GM23248 (cell line): Measurements from ENCODE around the gene GTPBP10.

ENCODE experiments used
- EZH2 ChIP-seq: fragments of 200-600 bp; sonication (generic); IDR thresholded peaks from 2 replicates; pipeline ENCODE4 v1.6.1; 2018; ENCODE audit warnings: antibody characterized with exemption, mild to moderate bottlenecking; ENCODE audit not compliant: insufficient read depth, poor library complexity, severe bottlenecking
- EZH2phosphoT487 ChIP-seq: fragments of 200-600 bp; sonication (generic); IDR thresholded peaks from 2 replicates; pipeline ENCODE4 v1.6.1; 2018; ENCODE audit warnings: antibody characterized with exemption, moderate library complexity, mild to moderate bottlenecking, low read depth; ENCODE audit not compliant: insufficient read depth

DNA sequence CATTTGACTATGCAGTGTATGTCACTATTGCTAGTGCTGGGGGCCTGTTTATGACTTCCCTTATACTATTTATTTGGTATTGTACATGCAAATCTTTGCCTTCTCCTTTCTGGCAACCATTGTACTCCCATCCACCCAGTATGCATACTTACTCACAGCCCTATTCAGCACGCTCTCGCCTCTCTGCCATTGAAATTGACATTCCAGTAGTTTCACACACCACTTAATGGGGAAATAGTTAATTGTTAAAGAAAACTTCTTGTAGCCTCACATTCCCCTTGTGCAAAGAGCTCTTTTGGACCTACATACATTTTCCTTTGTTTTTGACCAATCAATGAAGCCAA, 66.6 kb downstream of the GTPBP10 start:
- no peak for TF ChIP-seq EZH2
- no peak for TF ChIP-seq EZH2phosphoT487
